B cell (primary cell): Measurements from ENCODE around the gene ATP8B1.

Experiments used
- EZH2 ChIP-seq: IDR thresholded peaks from 2 replicates; pipeline ENCODE4 v1.6.1; 2012; ENCODE audit warnings: borderline replicate concordance, low read depth, mild to moderate bottlenecking, moderate library complexity, low read length; ENCODE audit not compliant: insufficient read depth, poor library complexity, severe bottlenecking
- TF ChIP-seq, protein P1 (sequence below): fragments of 200-600 bp; IDR thresholded peaks from one replicate; pipeline ENCODE4 v1.8.0; 2022; ENCODE audit warnings: antibody characterized with exemption, mild to moderate bottlenecking

DNA sequence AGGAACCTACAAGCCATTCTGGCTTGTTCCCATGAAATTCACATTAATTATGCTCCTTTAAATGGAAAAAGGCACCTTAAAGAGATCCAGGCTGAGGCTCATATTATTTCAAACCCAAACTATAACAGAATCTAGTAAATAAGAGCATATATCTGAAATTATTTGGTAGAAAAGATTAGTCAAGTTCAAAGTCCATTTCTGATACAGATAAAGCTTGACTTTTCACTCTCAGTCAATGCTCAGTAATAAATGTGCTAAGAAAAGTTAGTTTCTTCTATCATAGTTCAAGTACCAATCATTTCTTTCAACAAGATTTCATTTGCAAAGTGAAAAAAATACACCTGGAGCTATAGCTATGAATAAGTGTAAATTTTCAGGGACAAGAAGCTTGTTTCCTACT is 119.6 kb downstream of the ATP8B1 start:
- TF ChIP-seq, protein P1, sequence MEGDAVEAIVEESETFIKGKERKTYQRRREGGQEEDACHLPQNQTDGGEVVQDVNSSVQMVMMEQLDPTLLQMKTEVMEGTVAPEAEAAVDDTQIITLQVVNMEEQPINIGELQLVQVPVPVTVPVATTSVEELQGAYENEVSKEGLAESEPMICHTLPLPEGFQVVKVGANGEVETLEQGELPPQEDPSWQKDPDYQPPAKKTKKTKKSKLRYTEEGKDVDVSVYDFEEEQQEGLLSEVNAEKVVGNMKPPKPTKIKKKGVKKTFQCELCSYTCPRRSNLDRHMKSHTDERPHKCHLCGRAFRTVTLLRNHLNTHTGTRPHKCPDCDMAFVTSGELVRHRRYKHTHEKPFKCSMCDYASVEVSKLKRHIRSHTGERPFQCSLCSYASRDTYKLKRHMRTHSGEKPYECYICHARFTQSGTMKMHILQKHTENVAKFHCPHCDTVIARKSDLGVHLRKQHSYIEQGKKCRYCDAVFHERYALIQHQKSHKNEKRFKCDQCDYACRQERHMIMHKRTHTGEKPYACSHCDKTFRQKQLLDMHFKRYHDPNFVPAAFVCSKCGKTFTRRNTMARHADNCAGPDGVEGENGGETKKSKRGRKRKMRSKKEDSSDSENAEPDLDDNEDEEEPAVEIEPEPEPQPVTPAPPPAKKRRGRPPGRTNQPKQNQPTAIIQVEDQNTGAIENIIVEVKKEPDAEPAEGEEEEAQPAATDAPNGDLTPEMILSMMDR, result no peak
- no peak for TF ChIP-seq EZH2
